ENCODE data around the gene CARMIL1.

CARMIL1 gene

GRCh38 chr6:25278261-25278913, 787 bp upstream of the CARMIL1 start:
- Histone ChIP-seq H3K79me2 (no peaks in the 10 kb centered on the region), H3K27me3 (ENCODE audit: control insufficient read depth, insufficient read depth, low read length) (no peaks in the 10 kb centered on the region), H3K4me3 (ENCODE audit: low read depth, low read length) (peak overlapping the region; percentile 82), H3K4me1 (peaks cover 10% of the 10 kb centered on the region), H3K4me2 (ENCODE audit: low read length) (peak overlapping the region; percentile 91), H3K27ac (peak overlapping the region; percentile 71), H3K36me3 (ENCODE audit: control insufficient read depth, insufficient read depth, low read length) (no peaks in the 10 kb centered on the region), H2AFZ (peak overlapping the region; percentile 91), H3K9me3 (ENCODE audit: control insufficient read depth, low read length) (no peaks in the 10 kb centered on the region), H3K9ac (no peak overlapping the region)
- TF ChIP-seq, protein P1, sequence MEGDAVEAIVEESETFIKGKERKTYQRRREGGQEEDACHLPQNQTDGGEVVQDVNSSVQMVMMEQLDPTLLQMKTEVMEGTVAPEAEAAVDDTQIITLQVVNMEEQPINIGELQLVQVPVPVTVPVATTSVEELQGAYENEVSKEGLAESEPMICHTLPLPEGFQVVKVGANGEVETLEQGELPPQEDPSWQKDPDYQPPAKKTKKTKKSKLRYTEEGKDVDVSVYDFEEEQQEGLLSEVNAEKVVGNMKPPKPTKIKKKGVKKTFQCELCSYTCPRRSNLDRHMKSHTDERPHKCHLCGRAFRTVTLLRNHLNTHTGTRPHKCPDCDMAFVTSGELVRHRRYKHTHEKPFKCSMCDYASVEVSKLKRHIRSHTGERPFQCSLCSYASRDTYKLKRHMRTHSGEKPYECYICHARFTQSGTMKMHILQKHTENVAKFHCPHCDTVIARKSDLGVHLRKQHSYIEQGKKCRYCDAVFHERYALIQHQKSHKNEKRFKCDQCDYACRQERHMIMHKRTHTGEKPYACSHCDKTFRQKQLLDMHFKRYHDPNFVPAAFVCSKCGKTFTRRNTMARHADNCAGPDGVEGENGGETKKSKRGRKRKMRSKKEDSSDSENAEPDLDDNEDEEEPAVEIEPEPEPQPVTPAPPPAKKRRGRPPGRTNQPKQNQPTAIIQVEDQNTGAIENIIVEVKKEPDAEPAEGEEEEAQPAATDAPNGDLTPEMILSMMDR (IDR thresholded peaks at IDR 0.05), result no peak

DNA sequence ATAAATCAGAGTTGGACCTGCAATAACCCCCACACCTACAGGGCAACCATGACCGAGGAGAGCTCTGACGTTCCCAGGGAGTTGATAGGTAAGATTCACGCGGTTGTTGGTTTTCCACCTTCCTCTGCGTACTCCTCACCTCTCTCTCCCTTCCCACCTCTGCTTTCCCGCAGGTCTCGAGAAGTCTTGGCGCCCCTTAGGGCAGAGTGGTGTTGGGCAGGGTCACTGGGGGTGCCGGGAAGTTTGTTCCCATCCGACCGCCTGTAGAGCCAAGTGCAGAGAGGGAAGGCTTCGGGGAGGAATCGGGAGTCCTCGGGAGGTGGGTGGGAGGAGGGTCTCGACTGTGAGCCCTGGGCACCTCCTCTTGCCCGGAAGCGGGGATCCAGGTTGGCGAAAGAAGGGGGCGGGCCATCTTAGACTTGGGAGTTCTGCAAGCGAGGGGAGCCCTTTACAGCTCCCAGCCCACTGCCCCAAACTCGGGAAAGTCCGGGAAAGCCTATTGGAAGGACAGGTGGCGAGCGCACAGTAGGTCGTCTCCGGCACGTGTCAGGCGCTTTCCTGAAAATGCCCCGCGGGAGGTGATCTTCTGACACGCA, 672 bp downstream of the CARMIL1 start:
- Histone ChIP-seq H3K27me3 (ENCODE audit: control insufficient read depth, insufficient read depth, low read length) (no peaks in the 10 kb centered on the region), H3K36me3 (ENCODE audit: control insufficient read depth, insufficient read depth, low read length) (no peaks in the 10 kb centered on the region), H2AFZ (peak overlapping the region; percentile 91), H3K9ac (no peak overlapping the region), H3K9me3 (ENCODE audit: control insufficient read depth, low read length) (no peaks in the 10 kb centered on the region), H3K4me2 (ENCODE audit: low read length) (peak overlapping the region; percentile 91), H3K79me2 (no peaks in the 10 kb centered on the region), H3K4me1 (peaks cover 10% of the 10 kb centered on the region), H3K4me3 (ENCODE audit: low read depth, low read length) (peak overlapping the region; percentile 82), H3K27ac (peak overlapping the region; percentile 71)
- TF ChIP-seq, protein P1 (IDR thresholded peaks at IDR 0.05), result no peak

DNA sequence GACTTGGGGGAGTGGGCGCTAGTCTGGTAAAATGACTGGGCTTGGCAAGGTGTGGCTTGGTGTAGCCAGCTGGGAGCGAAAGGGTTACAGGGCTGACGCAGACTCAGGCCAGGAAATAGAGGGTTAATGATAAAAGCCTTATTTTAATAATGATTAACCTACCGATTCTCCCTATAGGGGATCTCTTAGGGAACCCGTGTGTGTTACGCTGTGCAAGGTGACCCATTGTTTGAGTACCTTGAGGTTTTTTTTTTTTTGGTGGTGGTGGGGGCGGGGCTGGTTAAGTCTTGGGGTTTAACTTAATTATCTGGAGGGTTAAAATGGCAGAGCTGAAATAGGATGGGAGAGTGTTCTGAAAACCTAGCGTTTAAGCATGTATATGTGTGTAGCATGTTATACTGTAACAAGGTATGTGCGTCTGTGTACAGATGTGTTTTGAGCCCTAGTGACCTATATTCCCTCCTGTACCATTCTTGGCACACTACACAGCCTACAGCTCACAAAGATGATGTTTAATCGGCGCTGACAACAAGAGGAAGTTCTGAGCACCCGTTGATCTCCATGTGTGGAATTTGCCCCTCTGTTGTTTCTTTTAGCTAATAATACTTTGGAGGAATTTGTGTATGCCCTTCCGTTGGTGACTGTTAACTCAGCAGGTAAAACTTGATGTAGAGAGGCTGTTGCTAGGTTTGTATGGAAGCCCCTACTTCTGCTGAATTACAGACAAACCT, 1.3 kb downstream of the CARMIL1 start:
- Histone ChIP-seq H2AFZ (peak overlapping the region; percentile 91), H3K27ac (peak overlapping the region; percentile 45)

GRCh38 chr6:25286891-25287290, 7.7 kb downstream of the CARMIL1 start:
- Histone ChIP-seq H3K9ac (no peak overlapping the region), H3K27me3 (ENCODE audit: control insufficient read depth, insufficient read depth, low read length) (no peaks in the 10 kb centered on the region), H3K9me3 (ENCODE audit: control insufficient read depth, low read length) (no peaks in the 10 kb centered on the region), H3K79me2 (peaks cover 3% of the 10 kb centered on the region), H3K27ac (no peak overlapping the region), H2AFZ (no peak overlapping the region), H3K36me3 (ENCODE audit: control insufficient read depth, insufficient read depth, low read length) (no peaks in the 10 kb centered on the region), H3K4me1 (no peaks in the 10 kb centered on the region), H3K4me2 (ENCODE audit: low read length) (no peak overlapping the region), H3K4me3 (ENCODE audit: low read depth, low read length) (no peak overlapping the region)
- TF ChIP-seq, protein P1 (IDR thresholded peaks at IDR 0.05), result no peak

More for the DNA sequence above, 1.3 kb downstream of the CARMIL1 start:
- peak overlapping the region; percentile 82 for H3K4me3 ChIP-seq (ENCODE audit: low read depth, low read length)
- H3K9me3 ChIP-seq (ENCODE audit: control insufficient read depth, low read length), result no peaks in the 10 kb centered on the region
- peak overlapping the region; percentile 91 for H3K4me2 ChIP-seq (ENCODE audit: low read length)
- TF ChIP-seq, protein P1 (IDR thresholded peaks at IDR 0.05), result no peak
- H3K4me1 ChIP-seq, result peaks cover 10% of the 10 kb centered on the region
- no peaks in the 10 kb centered on the region for H3K36me3 ChIP-seq (ENCODE audit: control insufficient read depth, insufficient read depth, low read length)
- no peaks in the 10 kb centered on the region for H3K79me2 ChIP-seq
- no peaks in the 10 kb centered on the region for H3K27me3 ChIP-seq (ENCODE audit: control insufficient read depth, insufficient read depth, low read length)
- no peak overlapping the region for H3K9ac ChIP-seq
